Skeletal muscle cell (primary cell): ENCODE data around the gene CEP57L1.

Experiments used
- DNase-seq: peaks from one replicate; pipeline ENCODE4 v3.0.0-alpha.2; 2010; ENCODE audit warnings: low read depth
- H3K4me3 ChIP-seq: 2 replicates; pipeline ENCODE4 v1.5.1; 2011; ENCODE audit warnings: low read depth, mild to moderate bottlenecking, control low read depth, low read length, moderate library complexity

Gene CEP57L1

DNA sequence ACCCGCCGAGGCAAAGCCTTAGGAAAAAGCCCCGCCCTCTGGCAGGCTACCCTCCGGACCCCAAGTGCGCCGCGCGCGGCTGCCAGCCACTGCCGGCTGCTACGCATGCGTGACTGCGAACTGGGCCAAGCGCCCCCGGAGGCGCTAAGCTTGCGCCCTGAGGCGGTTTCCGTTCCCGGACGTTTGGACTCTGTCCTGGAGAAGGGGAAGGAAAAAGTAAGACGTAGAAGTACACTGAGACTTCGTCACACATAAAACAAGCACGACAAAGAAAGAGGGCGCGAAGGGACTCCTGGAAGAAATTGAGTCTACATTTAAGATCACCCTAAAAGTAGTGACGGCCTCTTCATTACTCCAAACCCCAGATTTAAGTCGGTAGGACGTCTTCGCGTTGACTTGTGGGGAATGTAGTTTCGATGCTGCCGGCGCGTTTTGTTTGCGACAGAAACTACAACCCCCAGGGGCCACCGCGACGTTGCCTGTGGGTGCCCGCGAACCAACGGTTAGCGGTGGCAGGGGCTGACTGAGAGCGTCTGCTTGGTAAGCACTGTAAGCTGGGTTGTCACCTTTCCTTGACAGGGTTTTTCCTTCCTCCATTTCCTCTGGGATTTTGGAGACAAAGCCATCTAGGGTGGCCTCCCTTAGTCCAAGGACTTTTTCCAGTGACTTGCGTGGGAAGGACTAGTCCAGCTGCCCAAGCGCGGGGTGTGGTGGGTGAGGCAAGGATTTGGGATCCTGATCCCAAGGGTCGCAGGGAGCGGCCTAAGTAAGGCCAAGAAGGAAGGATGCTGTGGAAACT, at the start of gene CEP57L1:
Gene CEP57L1 (plus strand): TSS at position 472 of the 799 bp plus-strand sequence. CDS start 49,715 bp downstream, outside the sequence.
- peak within 1 kb of the TSS; percentile 85 for H3K4me3 ChIP-seq
- DNase-seq, result peak; percentile 91

DNA sequence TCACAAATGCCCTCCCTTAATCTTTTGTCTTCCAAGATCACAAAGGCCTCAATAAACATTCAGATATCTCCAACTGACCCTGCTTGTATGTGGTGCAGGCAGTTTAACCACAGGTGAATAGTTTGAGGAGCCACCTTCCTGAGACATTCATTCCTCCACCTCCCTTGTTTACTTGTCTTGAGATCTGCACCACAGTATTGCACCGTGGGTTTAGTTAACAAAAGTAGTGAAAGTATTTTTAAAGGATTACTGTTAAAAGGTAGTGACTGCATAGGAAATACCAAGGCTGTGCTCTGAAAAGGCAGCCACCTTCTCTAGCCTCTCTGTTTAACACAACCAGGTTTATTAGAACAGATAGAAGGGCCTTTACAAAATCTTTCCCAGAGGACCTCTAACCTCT, 47.1 kb upstream of the CEP57L1 start:
- H3K4me3 ChIP-seq, result no peak overlapping the region
- no peak for DNase-seq

DNA sequence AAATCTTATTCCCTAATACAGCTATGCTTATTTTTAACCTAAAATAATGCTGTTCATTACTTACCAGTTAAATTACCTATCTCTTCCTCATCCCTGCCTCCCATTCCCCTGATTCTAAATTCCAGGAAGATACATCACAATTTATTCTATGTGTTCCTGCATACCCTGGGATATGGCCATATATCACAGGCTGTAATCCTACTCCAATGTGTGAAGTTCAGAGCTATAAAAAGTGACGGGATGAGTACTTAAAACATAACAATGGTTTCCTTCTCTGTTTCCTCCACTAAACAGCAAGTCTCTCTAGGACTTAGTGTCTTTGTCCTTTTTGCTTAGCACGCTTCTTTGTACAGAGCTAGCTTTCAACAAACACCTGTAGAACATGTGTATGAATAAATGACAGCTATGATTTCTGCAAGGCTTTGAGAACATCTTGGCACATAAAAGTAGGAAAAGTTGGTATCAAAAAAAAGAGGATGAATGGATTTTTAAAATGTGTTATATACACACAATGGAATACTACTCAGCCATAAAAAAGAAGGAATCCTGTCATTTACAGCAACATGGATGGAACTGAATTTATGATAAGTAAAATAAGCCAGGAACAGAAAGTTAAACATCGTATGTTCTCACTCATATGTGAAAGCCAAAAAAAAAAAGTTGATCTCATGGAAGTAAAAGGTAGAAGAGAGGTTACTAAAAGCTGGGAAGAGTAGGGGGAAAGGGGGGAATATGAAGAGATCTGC, 46.5 kb upstream of the CEP57L1 start:
- no peak overlapping the region for H3K4me3 ChIP-seq
- no peak for DNase-seq

DNA sequence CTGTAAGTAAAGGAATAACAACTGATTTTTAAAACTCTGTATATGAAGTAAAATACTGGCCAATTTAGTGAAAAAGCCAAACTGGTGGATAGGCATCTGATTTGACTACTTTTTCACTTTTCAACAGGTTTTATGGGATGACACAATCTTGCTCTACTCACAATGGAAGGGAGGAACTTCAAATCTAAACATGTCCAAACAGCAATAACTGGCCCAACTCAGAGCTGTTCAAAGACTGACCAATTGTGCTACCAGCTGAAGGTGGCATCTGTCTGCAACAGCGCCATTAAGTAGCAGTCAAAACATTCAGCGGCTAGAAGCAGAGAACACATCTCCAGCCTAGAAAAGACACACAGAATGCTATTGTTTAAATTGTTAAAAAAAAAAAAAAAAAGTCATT, 45.3 kb upstream of the CEP57L1 start:
- no peak for DNase-seq
- no peak overlapping the region for H3K4me3 ChIP-seq

DNA sequence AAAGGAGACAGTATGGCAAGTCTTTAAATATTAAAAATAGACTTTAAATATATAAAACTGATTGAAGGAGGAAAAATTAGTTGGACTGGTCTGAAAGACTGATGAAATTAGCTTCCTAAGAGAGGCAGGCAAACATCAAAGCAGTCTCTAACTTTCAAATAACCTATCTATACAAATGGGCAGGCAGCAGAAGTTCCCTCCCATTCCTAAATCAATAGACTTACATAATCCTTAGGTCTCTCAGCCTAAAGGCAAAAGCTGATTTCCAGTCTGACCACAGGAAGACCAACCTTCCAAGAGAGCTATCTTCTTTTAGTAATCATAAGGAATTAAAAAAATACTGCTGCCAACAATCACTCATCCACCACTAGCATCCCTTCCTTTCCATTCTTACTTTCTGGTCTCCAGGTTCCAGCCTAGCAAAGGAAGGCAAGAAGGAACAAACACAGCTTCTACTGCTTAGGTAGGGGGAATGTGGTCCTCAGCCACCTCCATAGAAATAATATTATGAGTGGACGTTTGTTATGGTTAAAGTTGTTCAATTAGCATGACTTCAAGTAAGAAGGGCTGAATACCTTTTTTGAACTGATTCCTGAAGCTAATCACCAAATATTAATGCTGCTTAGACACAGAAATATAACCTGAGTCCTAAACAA, 44.7 kb upstream of the CEP57L1 start:
- DNase-seq, result no peak
- no peak overlapping the region for H3K4me3 ChIP-seq

DNA sequence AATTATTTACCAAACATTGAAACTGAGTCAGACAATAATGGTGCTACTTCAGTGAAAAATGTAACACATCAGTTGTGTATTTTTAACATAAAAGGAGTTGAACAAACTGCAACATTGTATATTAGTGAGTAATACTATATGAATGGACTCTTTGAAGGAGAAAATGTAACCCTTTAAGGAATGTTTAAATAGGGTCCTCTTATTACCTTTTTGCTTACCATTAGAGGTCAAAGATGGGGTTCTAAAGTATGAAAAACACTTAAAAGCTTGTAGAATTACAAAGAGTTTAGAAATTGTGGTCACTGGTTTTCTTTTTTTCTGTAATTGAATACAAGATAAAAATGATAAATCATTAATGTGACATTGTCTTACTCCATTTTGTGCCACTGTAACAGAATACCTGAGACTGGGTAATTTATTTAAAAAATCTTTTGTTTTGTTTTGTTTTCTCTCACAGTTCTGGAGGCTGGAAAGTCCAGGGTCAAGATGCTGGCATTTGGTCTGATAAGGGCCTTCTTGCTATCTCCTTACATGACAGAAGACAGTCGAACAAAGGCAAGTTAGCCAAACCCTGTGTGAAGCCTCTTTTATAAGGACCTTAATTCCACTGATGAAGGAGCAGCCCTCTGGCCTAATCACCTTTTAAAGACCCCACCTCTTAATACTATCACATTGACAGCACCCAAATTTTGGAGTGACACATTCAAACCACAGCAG, 43.8 kb upstream of the CEP57L1 start:
- H3K4me3 ChIP-seq, result no peak overlapping the region
- DNase-seq, result no peak

DNA sequence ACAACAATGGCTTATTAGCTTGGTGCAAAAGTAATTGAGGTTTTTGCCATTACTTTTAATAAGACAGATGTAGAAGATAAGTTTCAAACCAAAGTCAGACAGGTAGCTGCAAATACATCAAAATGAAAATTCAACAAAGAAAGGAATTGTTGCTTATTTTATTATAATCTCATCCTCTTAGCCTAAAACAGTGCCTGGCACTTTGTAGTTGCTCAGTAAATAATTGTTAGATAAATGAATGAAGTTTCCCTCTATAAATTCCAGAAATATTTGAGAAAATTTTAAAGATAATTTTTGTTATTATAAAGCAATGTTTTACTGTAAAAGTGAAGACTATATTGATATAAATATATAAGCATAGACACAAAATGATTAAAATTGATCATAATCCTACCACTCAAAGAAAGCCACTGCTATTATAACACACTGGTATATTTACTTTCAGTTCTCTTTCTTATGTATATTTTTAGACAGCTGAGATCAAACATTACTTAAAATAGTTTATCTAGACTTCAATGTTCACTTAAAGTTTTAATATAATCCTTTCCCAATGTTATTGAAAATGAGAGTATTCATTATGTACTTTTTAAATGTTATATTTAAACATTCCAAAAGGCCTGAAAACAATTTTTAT, 43.2 kb upstream of the CEP57L1 start:
- no peak overlapping the region for H3K4me3 ChIP-seq
- no peak for DNase-seq

DNA sequence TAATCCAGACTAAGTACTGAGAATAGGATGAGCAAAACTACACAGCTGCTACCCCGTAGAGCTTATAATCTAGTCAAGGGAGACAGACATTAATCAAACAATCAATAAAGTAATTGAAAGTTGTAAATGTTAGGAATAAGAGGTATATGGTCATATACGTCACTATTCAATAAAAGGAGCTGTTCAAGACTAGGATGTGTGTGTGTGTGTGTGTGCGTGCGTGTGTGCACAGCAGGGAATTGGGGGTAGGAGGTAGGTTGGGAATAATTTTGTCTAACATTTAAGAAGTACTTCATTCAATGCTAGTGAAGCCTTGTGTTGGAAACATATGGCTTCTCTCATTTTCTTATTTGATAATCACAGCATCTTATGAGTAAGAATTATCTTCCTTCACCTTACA, 42.5 kb upstream of the CEP57L1 start:
- H3K4me3 ChIP-seq, result no peak overlapping the region
- DNase-seq, result no peak

DNA sequence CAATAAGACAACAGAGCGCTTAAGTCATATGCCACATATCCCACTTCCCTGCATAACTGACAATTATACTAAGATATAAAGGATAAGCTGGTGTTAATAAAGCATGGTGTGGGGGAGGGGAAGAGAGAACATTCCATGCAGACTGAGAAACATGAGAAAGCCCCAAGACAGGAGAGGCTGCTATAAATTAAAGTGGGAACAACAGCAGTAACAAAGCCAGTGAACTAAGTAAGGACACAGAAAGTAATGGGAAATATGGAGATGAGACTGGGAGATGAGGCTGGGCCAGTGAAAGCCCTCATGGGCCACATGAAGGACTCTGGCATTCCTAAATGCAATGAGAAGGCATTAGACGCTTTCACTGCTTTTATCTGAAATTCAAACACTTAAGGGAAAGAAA, 42.0 kb upstream of the CEP57L1 start:
- no peak overlapping the region for H3K4me3 ChIP-seq
- no peak for DNase-seq

DNA sequence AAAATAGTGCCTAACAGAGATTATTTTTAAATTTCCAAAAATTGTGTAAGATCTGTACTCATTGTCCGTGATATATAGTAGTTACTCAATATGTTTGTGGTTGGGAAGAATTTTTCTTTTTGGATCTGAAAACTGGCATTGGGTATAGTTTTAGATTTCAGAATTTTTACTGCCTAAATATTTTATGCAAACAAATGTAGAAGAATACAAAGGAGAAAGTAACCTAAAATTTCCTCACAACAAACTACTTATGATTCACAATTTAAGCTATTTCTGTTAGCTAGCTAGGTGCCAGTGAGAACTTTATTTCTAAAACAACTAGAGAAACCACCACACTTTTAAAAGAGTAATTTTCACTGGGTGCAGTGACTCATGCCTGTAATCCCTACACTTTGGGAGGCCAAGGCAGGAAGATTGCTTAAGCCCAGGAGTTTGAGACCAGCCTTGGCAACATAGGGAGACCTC, 39.5 kb upstream of the CEP57L1 start:
- H3K4me3 ChIP-seq, result no peak overlapping the region
- DNase-seq, result no peak

DNA sequence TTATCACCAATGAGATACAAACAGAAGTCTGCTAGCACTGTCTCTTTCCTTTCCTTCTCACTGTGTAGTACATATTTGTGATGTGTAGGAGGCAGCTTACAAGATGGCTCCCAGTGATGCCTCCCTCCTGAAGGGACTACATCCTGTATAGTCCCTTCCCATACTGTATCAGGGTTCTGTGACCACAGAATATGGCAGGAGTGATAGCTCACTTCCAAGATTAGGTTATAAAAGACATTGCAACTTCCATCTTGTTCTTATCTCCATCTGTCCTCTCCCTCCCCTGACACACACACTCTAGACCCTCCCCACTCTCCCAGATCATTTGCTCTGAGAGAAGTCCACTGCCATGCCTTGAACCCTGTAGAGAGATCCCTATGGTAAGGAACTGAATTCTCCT, 38.6 kb upstream of the CEP57L1 start:
- DNase-seq, result no peak
- H3K4me3 ChIP-seq, result no peak overlapping the region

DNA sequence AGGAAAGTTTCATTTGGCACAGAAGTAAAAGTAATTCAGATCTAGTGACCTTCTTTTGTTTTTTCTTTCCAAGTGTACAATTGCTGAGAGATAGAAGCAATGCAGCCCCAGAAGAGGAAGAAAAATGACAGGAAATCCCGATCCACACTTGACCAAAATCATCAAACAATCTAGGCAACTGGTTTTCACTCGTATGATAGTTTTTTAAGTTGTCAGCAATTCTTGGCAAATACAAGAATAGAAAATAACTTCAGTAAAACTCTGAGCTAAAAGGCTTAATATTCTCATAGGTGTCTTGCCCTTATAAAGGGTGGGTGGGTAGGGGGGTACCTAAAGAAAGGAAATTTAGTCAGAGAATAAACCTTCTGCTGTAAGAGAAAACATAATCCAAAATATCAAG, 36.7 kb upstream of the CEP57L1 start:
- no peak for DNase-seq
- no peak overlapping the region for H3K4me3 ChIP-seq

DNA sequence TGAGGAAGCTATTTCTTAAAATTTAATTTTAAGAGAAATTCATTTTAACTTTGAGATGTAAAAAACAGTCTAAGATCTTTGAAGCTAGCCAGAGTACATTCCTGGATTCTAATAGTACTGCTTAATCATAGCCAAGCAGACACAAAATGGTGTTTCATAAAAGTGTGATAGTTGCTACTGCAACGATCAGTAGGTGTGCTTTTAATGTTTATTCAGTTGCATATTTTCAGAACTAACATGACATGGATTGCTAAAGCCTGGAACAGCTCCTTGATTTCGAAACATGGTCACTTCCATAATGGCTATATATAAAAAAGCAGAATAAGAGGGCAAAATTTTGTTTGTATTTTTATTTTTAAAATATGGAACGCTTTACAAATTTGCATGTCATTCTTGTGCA, 36.2 kb upstream of the CEP57L1 start:
- H3K4me3 ChIP-seq, result no peak overlapping the region
- no peak for DNase-seq

DNA sequence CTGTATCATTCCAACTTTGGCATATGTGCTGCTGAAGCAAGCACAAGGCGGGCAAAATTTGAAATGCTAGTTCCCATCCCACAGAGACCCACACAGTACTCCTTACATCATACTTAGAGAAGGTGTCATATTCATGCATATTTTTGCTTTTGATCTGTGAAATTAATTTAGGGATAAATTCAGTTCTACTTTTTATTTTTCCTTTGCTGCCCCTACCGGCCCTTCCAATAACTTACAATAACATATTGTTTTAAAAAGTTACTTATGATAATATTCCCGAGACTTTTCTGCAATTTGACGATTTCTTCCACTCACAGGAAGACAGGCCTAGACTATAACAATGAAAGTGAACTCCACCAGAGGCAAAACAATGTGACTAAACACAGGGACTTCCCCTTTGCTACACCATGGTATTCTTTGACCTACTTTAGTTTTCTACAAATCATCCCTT, 35.7 kb upstream of the CEP57L1 start:
- no peak for DNase-seq
- no peak overlapping the region for H3K4me3 ChIP-seq

DNA sequence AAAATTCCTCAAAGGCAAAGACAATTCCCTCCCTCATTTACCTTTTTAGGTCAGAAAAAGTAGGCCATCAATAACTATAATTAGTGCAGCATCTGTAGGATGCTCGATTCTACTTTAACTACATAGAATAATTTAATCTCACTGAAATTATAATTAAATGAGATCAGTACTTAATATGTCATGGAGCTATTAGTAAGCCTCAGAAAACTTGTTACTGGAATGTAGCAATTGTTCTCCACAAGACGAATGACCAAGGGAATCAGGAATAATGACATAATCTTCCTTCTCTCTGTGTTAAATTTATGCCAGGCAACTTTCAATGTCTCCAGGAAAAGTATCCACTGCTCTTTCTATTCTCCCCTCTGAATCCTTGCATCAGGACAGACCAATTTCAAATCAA, 34.7 kb upstream of the CEP57L1 start:
- no peak for DNase-seq
- H3K4me3 ChIP-seq, result no peak overlapping the region

DNA sequence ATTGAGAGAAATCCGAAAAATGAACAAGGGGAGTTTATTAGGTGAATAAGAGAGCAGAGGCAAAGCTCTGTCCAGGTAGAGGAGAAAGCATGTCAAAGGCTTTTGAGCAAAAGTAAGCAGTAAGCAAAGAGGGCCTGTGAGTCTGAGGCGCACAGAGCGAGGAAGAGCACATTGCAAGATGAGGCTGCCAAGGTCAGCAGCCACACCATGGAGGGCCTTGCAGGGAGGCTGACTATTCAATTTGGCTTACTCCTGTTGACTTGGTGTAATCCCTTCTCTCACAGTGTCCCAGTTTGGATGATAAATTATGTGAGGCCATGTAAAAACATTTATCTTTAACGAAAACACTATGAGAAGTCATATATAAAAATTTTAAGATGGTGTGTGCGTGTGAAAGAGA, 33.1 kb upstream of the CEP57L1 start:
- no peak for DNase-seq
- no peak overlapping the region for H3K4me3 ChIP-seq

DNA sequence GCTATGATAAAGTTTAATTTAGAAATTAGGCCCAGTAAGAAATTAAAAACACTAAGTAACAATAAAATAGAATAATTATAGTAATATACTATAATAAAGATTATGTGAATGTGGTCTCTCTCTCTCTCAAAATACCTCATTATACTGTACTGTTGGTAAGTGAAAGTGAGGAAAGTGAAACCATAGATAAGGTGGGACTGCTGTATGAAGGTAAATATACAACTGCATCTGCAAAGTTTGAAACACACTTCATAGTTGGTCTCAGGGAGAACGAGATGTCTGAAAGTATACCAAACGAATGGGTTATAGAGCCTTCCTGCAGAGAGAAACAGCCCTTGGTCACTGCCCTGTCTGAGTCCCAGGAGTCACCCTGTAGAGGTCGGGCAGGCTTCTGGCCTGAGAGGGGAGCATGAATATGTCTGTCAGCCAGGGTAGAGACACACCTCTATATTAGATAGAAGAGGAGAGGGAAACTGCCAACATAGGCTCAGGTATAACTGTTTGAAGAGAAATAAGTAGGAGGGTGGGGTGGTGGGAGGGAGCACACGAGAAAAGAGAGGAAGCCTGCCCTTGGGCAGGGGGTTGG, 32.4 kb upstream of the CEP57L1 start:
- H3K4me3 ChIP-seq, result no peak overlapping the region
- no peak for DNase-seq

DNA sequence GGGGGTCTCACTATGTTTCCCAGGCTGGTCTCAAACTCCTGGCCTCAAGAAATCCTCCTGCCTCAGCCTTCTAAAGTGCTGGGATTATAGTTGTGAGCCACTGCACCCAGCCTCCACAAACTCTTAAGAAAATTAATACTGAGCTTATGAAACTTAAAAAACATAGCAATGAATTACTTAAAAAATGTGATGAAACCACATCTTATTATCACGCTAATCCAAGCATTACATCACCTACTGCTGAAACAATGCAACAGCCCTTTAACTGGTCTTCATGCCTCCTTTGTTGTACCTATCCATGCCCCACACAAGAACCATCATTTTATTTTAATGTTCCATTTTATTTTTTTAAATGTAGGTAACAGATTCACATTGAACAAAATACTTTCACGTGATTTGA, 25.6 kb upstream of the CEP57L1 start:
- no peak for DNase-seq
- H3K4me3 ChIP-seq, result no peak overlapping the region
